Heart left ventricle (tissue), 16 donors: ENCODE measurements around the gene CREBBP. TPM values are rescaled to one million over a fixed set of nuclear protein-coding genes. Genes with fewer than 3 reads are reported as not detected.

Experiments used
- ATAC-seq, 4 donors: fragments of 200-7000 bp; cut with Tn5 transposase; one replicate each; pipeline ENCODE4 v1.9.1; 2020 to 2022; ENCODE audit warnings: moderate library complexity in 4 of 4, mild to moderate bottlenecking in 3 of 4, moderate number of reproducible peaks in 1 of 4
- DNase-seq, 5 donors: peaks; one replicate each; pipeline ENCODE4 v3.0.0-alpha.2; 2020
- H3K27ac ChIP-seq, 12 donors: fragments of 200-600 bp; sonication (generic) in 4 of 12; one replicate each; pipeline versions ENCODE4 v1.5.0 to v1.8.0; 2016 to 2022; ENCODE audit warnings: mild to moderate bottlenecking in 2 of 12
- H3K27me3 ChIP-seq, 9 donors: fragments of 200-600 bp; sonication (generic) in 2 of 9; one replicate each; pipeline versions ENCODE4 v1.5.1 to v1.8.0; 2016 to 2022; ENCODE audit warnings: mild to moderate bottlenecking in 3 of 9
- H3K36me3 ChIP-seq, 9 donors: fragments of 200-600 bp; sonication (generic) in 2 of 9; one replicate each; pipeline versions ENCODE4 v1.5.0 to v1.8.0; 2018 to 2022; ENCODE audit warnings: mild to moderate bottlenecking in 2 of 9
- H3K4me1 ChIP-seq, 12 donors: fragments of 200-600 bp; sonication (generic) in 4 of 12; one replicate each; pipeline versions ENCODE4 v1.5.0 to v1.8.0; 2016 to 2022; ENCODE audit warnings: mild to moderate bottlenecking in 3 of 12
- H3K4me3 ChIP-seq, 12 donors: fragments of 200-600 bp; sonication (generic) in 4 of 12; one replicate each; pipeline versions ENCODE4 v1.5.0 to v1.8.0; 2017 to 2022; ENCODE audit warnings: mild to moderate bottlenecking in 9 of 12, moderate library complexity in 4 of 12
- H3K9me3 ChIP-seq, 12 donors: fragments of 200-600 bp; sonication (generic) in 4 of 12; one replicate each; pipeline versions ENCODE4 v1.5.0 to v1.8.0; 2016 to 2022; ENCODE audit warnings: mild to moderate bottlenecking in 1 of 12
- POLR2A ChIP-seq, 2 donors: fragments of 450-650 bp; IDR thresholded peaks; one replicate each; pipeline ENCODE4 v1.6.1; 2017; ENCODE audit warnings: antibody characterized with exemption in 2 of 2, mild to moderate bottlenecking in 2 of 2, moderate library complexity in 2 of 2
- WGBS, 4 donors: extraction: QIAGEN DNeasy Blood & Tissue Kit in 2 of 4; methylation state at CpG; one replicate each; pipeline versions ENCODE4 v1.1.5 to v1.1.7; 2013 to 2018; 5-methylcytosine and 5-hydroxymethylcytosine counted together
- intact Hi-C, 10 donors: fragments of 100-400 bp; cut with DNase I; formaldehyde crosslinking; loops; one replicate each; pipeline versions ENCODE4 v1.11.1 to v1.14.2; 2022
- polyA plus RNA-seq, 2 donors: library from polyadenylated mRNA; stranded (reverse); fragments of 200-250 nt; gene quantifications; one replicate each; pipeline ENCODE4 v1.2.3, GENCODE V29; 2013
- total RNA-seq, 9 donors: library from RNA; depleted of rRNA in 2 of 9; stranded (reverse); fragments of >200 nt in 2 of 9; fragmentation: NEBNext Ultra II Directional in 3 of 9; extraction: Animal tissue kit (Norgen Biotek cat#: 25700) in 3 of 9; gene quantifications; one replicate each; pipeline versions ENCODE4 v1.1.0 to v1.2.4, GENCODE V29; 2016 to 2023
- TF ChIP-seq, protein P1 (sequence below), 12 donors: fragments of 200-600 bp; sonication (generic) in 4 of 12; IDR thresholded peaks; one replicate each; pipeline versions ENCODE4 v1.5.0 to v1.8.0; 2018 to 2022; ENCODE audit warnings: antibody characterized with exemption in 12 of 12, mild to moderate bottlenecking in 5 of 12
- donor health status: ischemic (EF 13 %, LVEDD 7.1; RV severe dilation, severe dysfunction).
- donor health status: healthy with polysubstance abuse.
- donor health status: DM: no; HTN: yes; CAD: no.
- donor health status: DM: no; HTN: no; CAD: no.
- donor health status: ischemic (EF 25% LVEDD 6.9; RV normal size, moderate dysfunction).
- donor health status: ischemic (EF 25% LVEDD 5.7; RV mildly dilated, moderate dysfunction).
- donor health status: healthy.
- donor health status: DM: yes; HTN: yes; CAD: no.
- donor health status: ischemic (EF 35%, LVEDD 5.7; RV mildly dilated, moderate dysfunction).
- donor health status: nonischemic (EF 11% LVEDD 7.7; RV severe dilation, severe dysfunction).
- donor health status: DM: yes; HTN: yes; CAD: no.
- donor health status: PGD.
- donor health status: ischemic (EF 29% LVEDD 5.4; RV normal size, mild dysfunction).
- donor health status: nonischemic (EF 23%, LVEDD 6.1; RV moderate dilation, normal function).

Gene CREBBP
- total and polyA plus RNA-seq, 11 donors: 17.1 to 77.6 (median 39.6) TPM

DNA sequence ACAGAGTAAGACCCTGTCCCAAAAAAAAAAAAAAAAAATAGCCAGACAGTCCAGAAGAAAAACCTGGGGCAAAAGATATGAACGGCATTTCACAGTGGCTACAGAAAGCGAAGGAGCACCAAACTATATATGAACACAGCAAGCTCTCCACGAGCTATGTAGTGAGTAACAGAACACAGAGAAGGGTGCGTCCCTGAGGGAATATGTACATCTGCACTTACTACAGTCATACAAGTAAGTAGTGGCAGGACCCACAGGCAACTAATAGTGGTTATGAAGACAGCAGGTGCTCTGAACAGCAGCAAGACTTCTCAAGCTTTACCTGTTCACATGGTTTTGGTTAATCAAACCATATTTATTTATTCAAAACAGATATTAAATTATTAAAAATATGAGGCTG lies 179.0 kb downstream of the CREBBP start:
- H3K4me1 ChIP-seq: peaks cover 0 to 5% (median 0%) of the 10 kb centered on the region in 12 donors
- H3K36me3 ChIP-seq: peaks cover 0 to 7% (median 0%) of the 10 kb centered on the region in 9 donors
- DNase-seq (no peak), ATAC-seq (no peak)
- no peak overlapping the region for H3K4me3 ChIP-seq
- intact Hi-C loops: no loop called here
- 77 to 84% (median 82%) methylated on average over 4 of the region's 4 CpGs for WGBS, 4 donors
- no peak overlapping the region for H3K27ac ChIP-seq
- TF ChIP-seq POLR2A (IDR thresholded peaks at IDR 0.05): no peak
- TF ChIP-seq, protein P1, sequence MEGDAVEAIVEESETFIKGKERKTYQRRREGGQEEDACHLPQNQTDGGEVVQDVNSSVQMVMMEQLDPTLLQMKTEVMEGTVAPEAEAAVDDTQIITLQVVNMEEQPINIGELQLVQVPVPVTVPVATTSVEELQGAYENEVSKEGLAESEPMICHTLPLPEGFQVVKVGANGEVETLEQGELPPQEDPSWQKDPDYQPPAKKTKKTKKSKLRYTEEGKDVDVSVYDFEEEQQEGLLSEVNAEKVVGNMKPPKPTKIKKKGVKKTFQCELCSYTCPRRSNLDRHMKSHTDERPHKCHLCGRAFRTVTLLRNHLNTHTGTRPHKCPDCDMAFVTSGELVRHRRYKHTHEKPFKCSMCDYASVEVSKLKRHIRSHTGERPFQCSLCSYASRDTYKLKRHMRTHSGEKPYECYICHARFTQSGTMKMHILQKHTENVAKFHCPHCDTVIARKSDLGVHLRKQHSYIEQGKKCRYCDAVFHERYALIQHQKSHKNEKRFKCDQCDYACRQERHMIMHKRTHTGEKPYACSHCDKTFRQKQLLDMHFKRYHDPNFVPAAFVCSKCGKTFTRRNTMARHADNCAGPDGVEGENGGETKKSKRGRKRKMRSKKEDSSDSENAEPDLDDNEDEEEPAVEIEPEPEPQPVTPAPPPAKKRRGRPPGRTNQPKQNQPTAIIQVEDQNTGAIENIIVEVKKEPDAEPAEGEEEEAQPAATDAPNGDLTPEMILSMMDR (IDR thresholded peaks at IDR 0.05): no peak
- no peaks in the 10 kb centered on the region for H3K9me3 ChIP-seq
- no peaks in the 10 kb centered on the region for H3K27me3 ChIP-seq

DNA sequence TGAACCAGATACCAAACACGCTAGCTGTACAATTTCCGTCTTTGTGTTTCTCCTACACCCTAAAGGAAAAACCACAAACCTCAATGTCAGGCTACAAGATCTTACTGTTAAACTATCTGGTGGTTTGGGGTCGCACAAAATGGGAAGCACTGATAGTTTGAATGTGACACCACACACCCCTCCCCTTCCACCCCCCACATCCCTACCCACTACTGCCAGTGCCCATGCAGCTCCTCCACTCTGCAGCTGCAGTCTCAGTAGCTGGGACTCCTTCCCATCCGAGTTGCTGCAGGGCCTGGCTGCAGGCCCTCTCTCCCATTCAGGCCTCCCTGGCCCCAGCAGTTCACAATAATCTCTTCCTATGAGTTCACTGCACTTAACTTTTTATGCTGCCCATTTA lies 181.6 kb downstream of the CREBBP start:
- H3K27ac ChIP-seq: no peak overlapping the region
- H3K36me3 ChIP-seq: peaks cover 0 to 7% (median 0%) of the 10 kb centered on the region in 9 donors
- DNase-seq (peak in 2 of 5 donors; percentile 13 to 38), ATAC-seq (peak in 1 of 4 donors; percentile 55)
- H3K9me3 ChIP-seq: no peaks in the 10 kb centered on the region
- WGBS, 4 donors: 70 to 84% (median 78%) methylated on average over 4 of the region's 4 CpGs
- intact Hi-C loops: no loop called here
- H3K4me1 ChIP-seq: peaks cover 0 to 11% (median 0%) of the 10 kb centered on the region in 12 donors
- no peak overlapping the region for H3K4me3 ChIP-seq
- H3K27me3 ChIP-seq: no peaks in the 10 kb centered on the region
- TF ChIP-seq, protein P1 (IDR thresholded peaks at IDR 0.05): no peak
- TF ChIP-seq POLR2A (IDR thresholded peaks at IDR 0.05): no peak

DNA sequence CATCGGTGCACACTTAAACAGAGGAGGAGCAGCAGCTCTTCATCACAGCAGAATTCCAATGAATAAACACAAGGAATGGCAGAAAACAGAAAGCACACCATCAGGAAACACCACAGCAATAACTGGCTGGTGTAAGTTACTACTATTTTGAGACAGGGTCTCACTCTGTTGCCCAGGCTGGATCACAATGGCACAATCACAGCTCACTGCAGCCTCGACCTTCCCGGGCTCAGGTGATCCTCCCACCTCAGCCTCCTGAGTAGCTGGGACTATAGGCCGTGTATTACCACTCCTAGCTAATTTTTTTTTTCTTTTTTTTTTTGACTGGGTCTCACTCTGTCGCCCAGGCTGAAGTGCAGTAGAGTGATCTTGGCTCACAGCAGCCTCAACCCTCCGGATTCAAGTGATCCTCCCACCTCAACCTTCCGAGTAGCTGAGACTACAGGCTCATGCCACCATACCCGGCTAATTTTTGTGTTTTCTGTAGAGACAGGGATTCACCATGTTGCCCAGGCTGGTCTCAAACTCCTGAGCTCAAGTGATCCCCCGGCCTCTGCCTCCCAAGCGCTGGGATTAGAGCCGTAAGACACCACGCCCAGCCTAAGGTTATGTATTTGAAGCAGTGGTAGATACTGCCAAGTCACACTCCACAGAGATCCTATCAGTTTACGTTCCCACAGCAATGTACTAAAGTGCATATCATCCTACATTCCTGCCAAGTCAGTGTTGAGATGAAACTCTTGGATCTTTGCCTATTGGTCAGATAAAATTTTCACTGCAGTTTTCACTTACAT lies 183.9 kb downstream of the CREBBP start:
- TF ChIP-seq, protein P1 (IDR thresholded peaks at IDR 0.05): no peak
- TF ChIP-seq POLR2A (IDR thresholded peaks at IDR 0.05): no peak
- Histone ChIP-seq H3K4me1 (peaks cover 0 to 11% (median 0%) of the 10 kb centered on the region in 12 donors), H3K9me3 (no peaks in the 10 kb centered on the region), H3K4me3 (no peak overlapping the region), H3K27ac (peak overlapping the region in 1 of 12 donors; percentile 19), H3K36me3 (no peaks in the 10 kb centered on the region), H3K27me3 (no peaks in the 10 kb centered on the region)
- peak in 1 of 5 donors; percentile 11 for DNase-seq
- intact Hi-C loops: no loop called here
- WGBS, 4 donors: 70 to 81% (median 80%) methylated on average over 13 of the region's 13 CpGs
- peak in 2 of 4 donors; percentile 52 to 60 for ATAC-seq

GRCh38 chr16:3695610-3696369 lies 184.7 kb downstream of the CREBBP start:
- H3K36me3 ChIP-seq: no peaks in the 10 kb centered on the region
- DNase-seq (peak in 1 of 5 donors; percentile 15), ATAC-seq (peak in 2 of 4 donors; percentile 30 to 33)
- 82 to 90% (median 83%) methylated on average over 19 of the region's 19 CpGs for WGBS, 4 donors
- no peaks in the 10 kb centered on the region for H3K9me3 ChIP-seq
- intact Hi-C loops: no loop called here
- no peaks in the 10 kb centered on the region for H3K27me3 ChIP-seq
- TF ChIP-seq POLR2A (IDR thresholded peaks at IDR 0.05): no peak
- TF ChIP-seq, protein P1 (IDR thresholded peaks at IDR 0.05): no peak
- no peak overlapping the region for H3K4me3 ChIP-seq
- peaks cover 0 to 18% (median 6%) of the 10 kb centered on the region in 12 donors for H3K4me1 ChIP-seq
- H3K27ac ChIP-seq: no peak overlapping the region
